Smooth muscle cell (in vitro differentiated cells): ENCODE results near the gene ZSWIM9. TPM values are rescaled to one million over a fixed set of nuclear protein-coding genes. Genes with fewer than 3 reads are reported as not detected.
A peak's percentile ranks its signal among the peaks of the same experiment; 100 is the strongest.

ENCODE experiments used
- DNase-seq: peaks from one replicate; lab custom pipeline; 2025; ENCODE audit not compliant: unreplicated experiment; lab: John Stamatoyannopoulos, UW
- H2AFZ ChIP-seq: fragments of 200-600 bp; sonication (generic); 2 replicates; pipeline ENCODE4 v1.6.0; 2016; ENCODE audit warnings: antibody characterized with exemption, low read depth, mild to moderate bottlenecking
- H3F3A ChIP-seq: fragments of 200-600 bp; sonication (generic); 2 replicates; pipeline ENCODE4 v1.6.0; 2017; ENCODE audit warnings: antibody characterized with exemption, low read depth
- H3K27ac ChIP-seq: fragments of 200-600 bp; sonication (generic); 2 replicates; pipeline ENCODE4 v1.5.1; 2016; ENCODE audit warnings: low read depth, mild to moderate bottlenecking
- H3K27me3 ChIP-seq: fragments of 200-600 bp; sonication (generic); 2 replicates; pipeline ENCODE4 v1.6.1; 2016; ENCODE audit warnings: low read depth, mild to moderate bottlenecking
- H3K36me3 ChIP-seq: fragments of 200-600 bp; sonication (generic); 2 replicates; pipeline ENCODE4 v1.5.1; 2016; ENCODE audit warnings: low read depth
- H3K4me1 ChIP-seq: fragments of 200-600 bp; sonication (generic); 2 replicates; pipeline ENCODE4 v1.5.1; 2016; ENCODE audit warnings: low read depth
- H3K4me2 ChIP-seq: fragments of 200-600 bp; sonication (generic); 2 replicates; pipeline ENCODE4 v1.6.0; 2016; ENCODE audit warnings: mild to moderate bottlenecking
- H3K4me3 ChIP-seq: fragments of 200-600 bp; sonication (generic); 2 replicates; pipeline ENCODE4 v1.5.1; 2016; ENCODE audit warnings: mild to moderate bottlenecking
- H3K79me2 ChIP-seq: fragments of 200-600 bp; sonication (generic); 2 replicates; pipeline ENCODE4 v1.6.0; 2016; ENCODE audit warnings: low read depth, mild to moderate bottlenecking
- H3K9ac ChIP-seq: fragments of 200-600 bp; sonication (generic); 2 replicates; pipeline ENCODE4 v1.6.0; 2016; ENCODE audit warnings: low read depth
- H3K9me3 ChIP-seq: fragments of 200-600 bp; sonication (generic); replicated peaks from 2 replicates; pipeline ENCODE4 v1.5.1; 2016; ENCODE audit warnings: low read depth
- H4K20me1 ChIP-seq: fragments of 200-600 bp; sonication (generic); 2 replicates; pipeline ENCODE4 v1.6.0; 2016; ENCODE audit warnings: low read depth
- CTCF ChIP-seq: fragments of 200-600 bp; sonication (generic); IDR thresholded peaks from 2 replicates; pipeline ENCODE4 v1.5.1; 2017; ENCODE audit warnings: borderline replicate concordance, mild to moderate bottlenecking, antibody characterized with exemption; ENCODE audit not compliant: insufficient read depth, poor library complexity, severe bottlenecking
- WGBS: methylation state at CpG from one replicate; pipeline ENCODE4 v1.1.7; 2016; ENCODE audit warnings: low lambda C conversion rate; 5-methylcytosine and 5-hydroxymethylcytosine counted together
- polyA plus RNA-seq: library from polyadenylated mRNA; unstranded; fragments of >200 nt; fragmentation: Nextera tagmentation; extraction: Ambion mirVana; gene quantifications from 2 replicates; pipeline ENCODE4 v1.2.1, GENCODE V29; 2016
- total RNA-seq: library from RNA; depleted of rRNA; stranded (reverse); fragments of >200 nt; gene quantifications from 2 replicates; pipeline ENCODE4 v1.2.3, GENCODE V29; 2014

The ZSWIM9 gene
- total RNA-seq: 0.18 and 1.3 TPM in 2 replicates
- polyA plus RNA-seq: 1.3 and 1.6 TPM in 2 replicates

GRCh38 chr19:48169939-48170803, at the start of gene ZSWIM9, which contains the start of gene LIG1:
ZSWIM9 (plus strand) TSS chr19:48170680; CDS start chr19:48171803, 1,123 bp downstream.
LIG1 (minus strand) TSS chr19:48170344; CDS start chr19:48165566, 4,778 bp downstream.
- Histone ChIP-seq H3K27ac (peak within 1 kb of the TSS; percentile 69), H3K36me3 (no peaks in the 10 kb centered on the region), H3K9me3 (no peaks in the 10 kb centered on the region), H4K20me1 (no peaks in the 10 kb centered on the region), H3K4me3 (peak within 1 kb of the TSS; percentile 90), H2AFZ (peak within 1 kb of the TSS; percentile 95), H3K4me2 (peak within 1 kb of the TSS; percentile 94), H3F3A (no peaks in the 10 kb centered on the region), H3K4me1 (peaks cover 9% of the 10 kb centered on the region), H3K9ac (peak within 1 kb of the TSS; percentile 67), H3K27me3 (no peaks in the 10 kb centered on the region), H3K79me2 (peaks cover 9% of the 10 kb centered on the region)
- under 1% methylated on average over 40 of the region's 82 CpGs for WGBS
- peak; percentile 98 for DNase-seq
- no peak for TF ChIP-seq CTCF

GRCh38 chr19:48121066-48121465, 49.4 kb upstream of the ZSWIM9 start:
- H3F3A ChIP-seq: no peaks in the 10 kb centered on the region
- no peak overlapping the region for H3K9ac ChIP-seq
- no peak overlapping the region for H2AFZ ChIP-seq
- H3K27me3 ChIP-seq: no peaks in the 10 kb centered on the region
- H3K79me2 ChIP-seq: no peaks in the 10 kb centered on the region
- H3K4me2 ChIP-seq: no peak overlapping the region
- no peaks in the 10 kb centered on the region for H3K36me3 ChIP-seq
- H3K9me3 ChIP-seq: no peaks in the 10 kb centered on the region
- H3K4me3 ChIP-seq: no peak overlapping the region
- H4K20me1 ChIP-seq: no peaks in the 10 kb centered on the region
- no peak overlapping the region for H3K27ac ChIP-seq
- no peak for DNase-seq
- H3K4me1 ChIP-seq: no peaks in the 10 kb centered on the region
- 93% methylated on average over 14 of the region's 14 CpGs for WGBS
- TF ChIP-seq CTCF: no peak

- H3F3A ChIP-seq: no peaks in the 10 kb centered on the region
- H3K4me1 ChIP-seq: no peaks in the 10 kb centered on the region
- no peak overlapping the region for H3K4me2 ChIP-seq
- H4K20me1 ChIP-seq: no peaks in the 10 kb centered on the region
- H3K79me2 ChIP-seq: no peaks in the 10 kb centered on the region
- H3K9me3 ChIP-seq: no peaks in the 10 kb centered on the region
- no peak overlapping the region for H3K27ac ChIP-seq
- no peak for DNase-seq
- H2AFZ ChIP-seq: no peak overlapping the region
- no peaks in the 10 kb centered on the region for H3K27me3 ChIP-seq
- H3K4me3 ChIP-seq: no peak overlapping the region
- H3K9ac ChIP-seq: no peak overlapping the region
- TF ChIP-seq CTCF: no peak
- H3K36me3 ChIP-seq: no peaks in the 10 kb centered on the region
- WGBS: 74% methylated on average over 10 of the region's 10 CpGs
Observed at GRCh38 chr19:48121909-48122371, 48.5 kb upstream of the ZSWIM9 start.

- no peaks in the 10 kb centered on the region for H3F3A ChIP-seq
- 90% methylated on average over 14 of the region's 14 CpGs for WGBS
- no peaks in the 10 kb centered on the region for H3K9me3 ChIP-seq
- no peak for DNase-seq
- no peak overlapping the region for H3K9ac ChIP-seq
- H3K4me3 ChIP-seq: no peak overlapping the region
- H3K27ac ChIP-seq: no peak overlapping the region
- no peaks in the 10 kb centered on the region for H4K20me1 ChIP-seq
- no peak overlapping the region for H2AFZ ChIP-seq
- H3K79me2 ChIP-seq: no peaks in the 10 kb centered on the region
- no peaks in the 10 kb centered on the region for H3K27me3 ChIP-seq
- no peak overlapping the region for H3K4me2 ChIP-seq
- H3K4me1 ChIP-seq: no peaks in the 10 kb centered on the region
- no peaks in the 10 kb centered on the region for H3K36me3 ChIP-seq
- TF ChIP-seq CTCF: no peak
Observed at GRCh38 chr19:48122421-48122820, 48.1 kb upstream of the ZSWIM9 start.
